GM12892 (cell line): ENCODE data around the gene UPK3BL2.
"Not testable (repeated sequence)": the region's sequence is repeated elsewhere in the genome, so short reads cannot be mapped to it uniquely, and the experiment has no call there.

Experiments
- POLR2A ChIP-seq: IDR thresholded peaks from 2 replicates; pipeline ENCODE4 v1.6.1; 2011; ENCODE audit warnings: low read depth, low read length, control low read depth
- POLR2AphosphoS5 ChIP-seq: IDR thresholded peaks from 2 replicates; pipeline ENCODE4 v1.6.1; 2011; ENCODE audit warnings: low read depth, low read length, control low read depth

DNA sequence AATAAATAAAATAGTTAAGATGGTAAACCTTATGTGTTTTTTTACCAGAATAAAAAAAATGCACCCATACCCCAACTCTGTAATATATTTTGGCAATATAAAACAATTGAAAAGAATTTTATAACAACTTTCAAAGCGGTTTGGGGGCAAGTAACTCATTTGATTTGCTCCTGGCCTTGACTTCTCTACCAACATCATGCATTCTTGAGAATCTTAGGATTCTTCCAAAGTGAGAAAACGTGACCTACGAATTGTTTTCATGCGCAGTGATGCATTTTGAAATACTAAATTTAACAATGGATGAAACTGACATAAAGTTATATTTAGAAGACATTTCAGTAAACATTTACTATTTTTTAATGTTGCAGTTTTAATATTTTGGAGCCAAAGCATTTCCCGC, 22.7 kb downstream of the UPK3BL2 start:
- TF ChIP-seq POLR2A, POLR2AphosphoS5: not testable (repeated sequence)
